NCI-H345 treated with DMSO at 0.1 percent for 48 hours (cell line): ENCODE results near the gene ZNF862.

Experiments
- DNase-seq: peaks from one replicate; lab custom pipeline; 2025; ENCODE audit not compliant: unreplicated experiment; lab: John Stamatoyannopoulos, UW

The ZNF862 gene

DNA sequence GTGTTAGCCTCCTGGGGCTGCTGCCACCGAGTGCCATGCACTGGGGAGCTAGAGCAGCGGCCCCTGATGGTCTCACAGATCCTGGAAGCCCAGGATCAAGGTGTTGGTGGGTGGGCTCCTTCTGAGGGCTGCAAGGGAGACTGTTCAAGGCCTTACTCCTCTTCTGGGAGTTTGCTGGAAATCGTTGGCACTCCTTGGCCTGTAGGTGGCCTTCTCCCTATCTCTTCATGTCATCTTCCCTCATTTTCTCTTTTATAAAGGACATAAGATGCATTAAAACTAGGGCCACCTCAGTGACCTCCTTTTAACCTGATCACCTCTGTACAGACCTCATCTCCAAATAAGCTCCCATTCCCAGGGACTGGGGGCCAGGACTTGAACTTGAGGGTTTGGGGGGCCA lies 27.0 kb upstream of the ZNF862 start:
- DNase-seq, result no peak

DNA sequence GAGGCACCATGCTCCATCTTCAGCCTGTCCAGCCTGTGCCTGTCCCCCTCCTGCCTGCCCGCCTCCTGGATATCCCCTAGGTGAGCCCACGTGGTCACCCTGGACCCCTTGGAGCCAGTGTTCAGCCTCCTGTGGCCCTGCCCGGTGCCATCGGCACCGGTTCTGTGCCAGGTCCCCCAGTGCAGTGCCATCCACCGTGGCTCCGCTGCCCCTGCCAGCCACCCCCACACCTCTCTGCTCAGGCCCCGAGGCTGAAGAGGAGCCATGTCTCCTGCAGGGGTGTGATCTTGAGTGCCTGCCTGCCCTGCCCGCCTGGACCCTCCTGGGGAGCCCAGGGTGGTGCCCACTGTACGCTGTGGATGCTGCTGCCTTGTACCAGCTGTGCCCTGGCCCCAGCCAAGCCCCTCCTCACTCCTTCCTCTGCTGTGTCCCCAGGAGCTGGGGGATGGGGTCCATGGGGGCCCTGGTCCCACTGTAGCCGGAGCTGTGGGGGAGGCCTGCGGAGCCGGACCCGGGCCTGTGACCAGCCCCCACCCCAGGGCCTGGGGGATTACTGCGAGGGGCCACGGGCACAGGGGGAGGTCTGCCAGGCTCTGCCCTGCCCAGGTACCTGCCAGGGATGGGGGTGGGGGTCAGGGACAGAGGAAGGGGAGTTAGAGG lies 26.2 kb upstream of the ZNF862 start:
- no peak for DNase-seq

DNA sequence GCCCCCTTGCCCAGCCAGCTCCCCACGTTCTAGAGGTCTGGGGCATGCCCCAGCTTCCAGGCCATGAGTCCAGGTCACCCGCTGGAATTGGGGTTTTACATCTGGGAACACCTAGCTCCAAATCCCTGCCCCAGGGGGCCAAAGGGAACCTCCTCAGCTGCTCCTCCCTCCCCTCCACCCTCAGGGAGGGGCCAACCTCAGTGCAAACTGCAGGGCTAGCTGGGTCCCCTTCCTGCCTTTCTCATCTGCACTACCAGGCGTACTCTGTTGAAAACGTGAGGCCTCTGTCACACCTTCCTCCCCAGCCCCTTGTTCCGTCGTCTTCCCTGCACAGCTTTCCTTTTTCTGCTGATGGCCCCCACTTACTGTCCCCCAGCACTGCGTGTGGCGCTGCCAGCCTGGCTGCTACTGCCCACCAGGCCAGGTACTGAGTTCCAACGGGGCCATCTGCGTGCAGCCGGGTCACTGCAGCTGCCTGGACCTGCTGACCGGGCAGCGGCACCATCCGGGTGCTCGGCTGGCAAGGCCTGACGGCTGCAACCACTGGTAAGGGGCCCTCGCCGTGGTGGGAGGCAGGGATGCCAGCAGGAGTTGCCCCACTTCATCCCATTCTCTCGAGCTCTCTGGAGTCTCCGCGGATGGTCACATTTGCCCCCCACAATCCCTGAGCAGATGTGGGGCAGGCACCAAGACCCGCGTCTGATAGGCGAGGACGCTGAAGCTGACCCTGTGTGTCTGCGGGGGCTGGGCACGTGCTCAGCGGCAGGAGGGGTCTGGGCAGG lies 24.7 kb upstream of the ZNF862 start:
- no peak for DNase-seq

DNA sequence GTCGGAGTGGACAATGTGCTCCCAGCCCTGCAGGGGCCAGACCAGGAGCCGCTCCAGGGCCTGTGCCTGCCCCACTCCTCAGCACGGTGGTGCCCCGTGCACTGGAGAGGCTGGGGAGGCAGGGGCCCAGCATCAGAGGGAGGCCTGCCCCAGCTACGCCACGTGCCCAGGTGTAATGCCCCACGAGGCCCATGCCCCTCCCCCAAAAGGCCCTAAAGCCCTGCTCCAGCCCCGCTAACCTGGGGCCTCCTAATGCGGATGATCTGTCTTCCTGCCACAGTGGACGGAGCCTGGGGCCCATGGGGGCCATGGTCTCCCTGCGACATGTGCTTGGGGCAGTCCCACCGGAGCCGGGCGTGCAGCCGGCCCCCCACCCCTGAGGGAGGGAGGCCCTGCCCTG lies 23.7 kb upstream of the ZNF862 start:
- no peak for DNase-seq

DNA sequence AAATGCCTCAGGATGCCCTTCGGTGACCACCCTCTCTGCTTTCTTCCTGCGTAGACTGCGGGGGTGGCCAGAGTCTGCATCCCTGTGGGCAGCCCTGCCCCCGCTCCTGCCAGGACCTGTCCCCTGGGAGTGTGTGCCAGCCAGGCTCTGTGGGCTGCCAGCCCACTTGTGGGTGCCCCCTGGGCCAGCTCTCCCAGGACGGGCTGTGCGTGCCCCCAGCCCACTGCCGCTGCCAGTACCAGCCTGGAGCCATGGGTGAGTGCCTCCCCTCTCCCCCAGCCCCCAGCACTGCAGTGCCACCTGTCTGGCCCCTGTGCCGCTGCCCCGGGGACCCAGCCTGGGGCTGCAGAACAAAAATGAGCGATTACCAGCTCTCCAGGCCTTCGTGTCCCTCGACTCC lies 23.1 kb upstream of the ZNF862 start:
- DNase-seq, result no peak

DNA sequence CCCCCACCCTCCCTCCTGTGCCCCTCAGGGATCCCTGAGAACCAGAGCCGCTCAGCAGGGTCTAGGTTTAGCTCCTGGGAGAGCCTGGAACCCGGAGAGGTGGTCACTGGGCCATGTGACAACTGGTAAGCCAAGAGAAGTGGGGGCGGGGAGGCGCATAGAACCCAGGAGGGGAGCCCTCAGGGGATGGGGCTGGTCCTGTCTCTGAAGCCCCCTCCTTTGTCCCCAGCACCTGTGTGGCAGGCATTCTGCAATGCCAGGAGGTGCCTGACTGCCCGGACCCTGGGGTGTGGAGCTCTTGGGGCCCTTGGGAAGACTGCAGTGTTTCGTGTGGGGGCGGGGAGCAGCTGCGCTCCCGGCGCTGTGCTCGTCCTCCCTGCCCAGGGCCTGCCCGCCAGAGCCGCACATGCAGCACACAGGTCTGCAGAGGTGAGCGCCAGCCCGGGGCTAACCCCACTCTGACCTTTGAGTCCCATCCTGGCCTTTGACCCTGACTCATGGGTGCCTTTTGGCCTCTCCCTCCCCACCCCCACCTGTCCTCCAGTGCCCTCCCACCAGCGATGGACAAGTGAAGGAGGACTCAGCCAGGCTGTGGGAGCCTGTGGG lies 22.4 kb upstream of the ZNF862 start:
- DNase-seq, result no peak

DNA sequence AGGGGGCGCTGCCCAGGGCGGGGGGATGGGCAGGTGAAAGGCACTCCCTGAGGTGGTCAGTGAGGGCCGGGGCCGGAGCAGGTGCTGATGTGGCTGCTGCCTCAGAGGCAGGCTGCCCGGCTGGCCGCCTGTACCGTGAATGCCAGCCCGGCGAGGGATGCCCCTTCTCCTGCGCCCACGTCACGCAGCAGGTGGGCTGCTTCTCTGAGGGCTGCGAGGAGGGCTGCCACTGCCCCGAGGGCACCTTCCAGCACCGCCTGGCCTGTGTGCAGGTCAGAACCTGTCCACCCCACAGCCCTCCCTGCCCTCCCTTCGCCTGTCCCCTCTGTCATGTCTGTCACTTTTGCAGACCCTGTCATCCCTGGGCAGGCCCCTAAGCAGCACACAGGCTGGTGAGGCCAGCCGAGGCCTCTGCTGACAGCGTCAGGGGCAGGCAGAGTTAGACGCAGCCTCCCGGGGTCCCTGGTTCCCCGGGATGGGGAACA lies 21.9 kb upstream of the ZNF862 start:
- DNase-seq, result no peak

DNA sequence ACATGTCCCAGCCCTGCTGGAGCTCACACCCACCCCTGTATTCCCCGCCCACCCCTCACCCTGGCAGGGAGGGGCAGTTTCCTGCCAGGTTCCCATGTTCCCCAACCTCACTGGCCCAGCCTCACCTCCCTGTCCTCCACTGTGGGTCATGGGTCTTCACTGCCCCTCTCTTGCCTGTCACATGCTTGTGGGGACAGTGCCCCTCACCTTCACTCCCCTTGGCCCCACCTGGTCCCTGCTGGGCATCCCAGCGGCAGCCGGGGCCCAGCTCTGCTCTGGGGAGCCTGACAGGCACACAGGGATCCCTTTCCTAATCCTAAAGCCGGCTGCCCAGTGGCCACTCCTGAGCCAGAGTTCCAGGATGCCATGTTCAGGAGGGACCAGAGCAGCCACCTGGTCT lies 21.4 kb upstream of the ZNF862 start:
- DNase-seq, result no peak

DNA sequence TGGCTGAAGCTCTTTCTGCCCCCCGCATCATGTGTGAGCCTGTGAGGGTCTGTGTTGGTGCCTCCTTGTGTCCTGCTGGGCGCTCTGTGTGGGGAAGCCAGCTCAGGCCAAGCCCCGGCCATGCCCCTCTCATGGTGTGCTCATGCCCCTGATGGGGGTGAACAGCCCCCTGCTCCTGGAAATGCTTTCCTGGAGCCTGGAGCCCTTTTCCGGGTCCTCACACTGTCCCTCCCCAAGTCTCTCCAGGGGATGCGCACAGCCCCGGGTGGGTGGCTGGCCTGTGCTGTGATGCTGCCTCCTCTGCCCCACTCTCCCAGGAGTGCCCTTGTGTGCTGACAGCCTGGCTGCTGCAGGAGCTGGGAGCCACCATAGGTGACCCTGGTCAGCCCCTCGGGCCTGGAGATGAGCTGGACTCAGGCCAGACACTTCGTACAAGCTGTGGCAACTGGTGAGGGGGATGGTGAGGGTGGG lies 20.8 kb upstream of the ZNF862 start:
- no peak for DNase-seq

DNA sequence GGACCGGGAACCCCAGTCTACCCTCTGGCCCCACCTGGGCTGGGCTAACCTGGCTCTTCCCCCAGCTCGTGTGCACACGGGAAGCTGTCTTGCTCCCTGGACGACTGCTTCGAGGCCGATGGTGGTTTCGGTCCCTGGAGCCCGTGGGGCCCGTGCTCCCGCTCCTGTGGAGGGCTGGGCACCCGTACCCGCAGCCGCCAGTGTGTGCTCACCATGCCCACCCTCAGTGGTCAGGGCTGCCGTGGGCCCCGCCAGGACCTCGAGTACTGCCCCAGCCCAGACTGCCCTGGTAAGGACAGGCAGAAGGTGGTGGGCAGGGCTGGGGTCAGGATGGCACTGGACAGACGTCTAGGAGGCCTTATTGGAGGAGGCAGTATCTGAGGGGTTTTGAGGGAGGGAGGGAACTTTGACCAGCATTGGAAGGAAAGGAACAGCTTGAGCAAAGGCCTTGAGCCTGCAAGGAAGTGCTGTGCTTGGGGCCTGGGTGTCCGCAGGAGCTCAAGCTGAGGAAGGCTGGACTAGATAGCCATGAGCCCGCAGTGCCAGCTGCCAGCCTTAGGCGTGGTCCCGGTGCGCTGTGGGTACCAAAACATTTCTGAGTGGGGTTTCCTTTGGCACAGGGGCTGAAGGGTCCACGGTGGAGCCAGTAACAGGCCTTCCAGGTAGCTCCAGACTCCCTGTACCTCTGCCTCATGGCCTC lies 20.2 kb upstream of the ZNF862 start:
- DNase-seq, result no peak

DNA sequence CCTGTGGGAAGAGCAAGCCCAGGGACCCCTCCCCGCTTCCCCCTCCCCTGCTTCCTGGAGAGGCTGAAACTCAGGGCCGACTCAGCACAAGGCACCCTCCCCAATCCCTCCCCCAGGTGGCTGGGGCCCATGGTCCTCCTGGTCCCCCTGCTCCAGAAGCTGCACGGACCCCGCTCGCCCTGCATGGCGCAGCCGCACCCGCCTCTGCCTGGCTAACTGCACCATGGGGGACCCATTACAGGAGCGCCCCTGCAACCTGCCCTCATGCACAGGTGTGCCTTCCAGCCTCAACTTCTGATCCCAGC lies 19.7 kb upstream of the ZNF862 start:
- no peak for DNase-seq

DNA sequence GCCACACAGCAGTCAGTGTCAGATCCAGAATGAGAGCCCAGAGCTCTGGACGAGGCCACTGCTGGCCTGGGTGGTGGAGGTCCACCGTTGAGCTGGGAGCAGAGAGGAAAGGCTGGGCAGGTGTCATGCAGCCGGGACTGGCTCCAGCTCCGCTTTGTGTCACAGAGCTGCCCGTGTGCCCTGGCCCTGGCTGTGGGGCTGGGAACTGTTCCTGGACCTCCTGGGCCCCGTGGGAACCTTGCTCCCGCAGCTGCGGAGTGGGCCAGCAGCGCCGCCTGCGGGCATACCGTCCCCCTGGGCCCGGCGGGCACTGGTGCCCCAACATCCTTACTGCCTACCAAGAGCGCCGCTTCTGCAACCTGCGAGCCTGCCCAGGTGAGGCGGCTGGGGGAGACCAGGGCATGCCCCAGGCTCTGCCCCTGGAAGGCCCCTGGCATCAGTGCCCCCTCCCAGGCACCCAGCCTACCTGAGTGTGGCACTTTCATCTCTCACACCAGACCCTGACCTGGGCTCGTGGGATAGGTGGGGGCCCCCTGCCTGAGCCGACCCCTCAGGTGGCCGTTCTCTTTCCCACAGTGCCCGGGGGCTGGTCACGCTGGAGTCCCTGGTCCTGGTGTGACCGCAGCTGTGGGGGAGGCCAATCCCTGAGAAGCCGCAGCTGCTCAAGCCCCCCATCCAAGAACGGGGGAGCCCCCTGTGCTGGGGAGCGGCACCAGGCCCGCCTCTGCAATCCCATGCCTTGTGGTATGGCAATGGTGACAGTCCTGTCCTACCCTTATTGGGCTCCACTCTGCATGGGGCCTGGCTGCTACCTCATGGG lies 18.8 kb upstream of the ZNF862 start:
- no peak for DNase-seq

DNA sequence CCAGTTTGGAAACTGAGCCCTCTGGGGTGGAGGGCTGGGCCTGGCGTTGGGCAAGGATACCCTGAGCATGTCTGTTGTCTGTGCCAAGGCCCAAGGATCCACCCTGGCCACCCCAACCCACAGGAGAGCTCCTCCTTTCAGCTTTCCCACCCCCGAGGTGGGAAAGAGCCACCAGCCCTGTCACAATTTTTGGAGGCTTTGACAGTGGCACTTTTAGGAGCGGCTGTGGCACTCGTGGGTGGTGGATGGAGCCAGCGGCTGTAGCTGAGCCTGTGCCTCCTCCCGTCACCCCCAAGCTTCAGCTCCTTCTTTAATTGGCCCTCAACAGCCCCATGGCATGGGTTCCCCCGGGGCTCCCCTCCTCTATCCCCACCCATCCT lies 18.2 kb upstream of the ZNF862 start:
- no peak for DNase-seq

DNA sequence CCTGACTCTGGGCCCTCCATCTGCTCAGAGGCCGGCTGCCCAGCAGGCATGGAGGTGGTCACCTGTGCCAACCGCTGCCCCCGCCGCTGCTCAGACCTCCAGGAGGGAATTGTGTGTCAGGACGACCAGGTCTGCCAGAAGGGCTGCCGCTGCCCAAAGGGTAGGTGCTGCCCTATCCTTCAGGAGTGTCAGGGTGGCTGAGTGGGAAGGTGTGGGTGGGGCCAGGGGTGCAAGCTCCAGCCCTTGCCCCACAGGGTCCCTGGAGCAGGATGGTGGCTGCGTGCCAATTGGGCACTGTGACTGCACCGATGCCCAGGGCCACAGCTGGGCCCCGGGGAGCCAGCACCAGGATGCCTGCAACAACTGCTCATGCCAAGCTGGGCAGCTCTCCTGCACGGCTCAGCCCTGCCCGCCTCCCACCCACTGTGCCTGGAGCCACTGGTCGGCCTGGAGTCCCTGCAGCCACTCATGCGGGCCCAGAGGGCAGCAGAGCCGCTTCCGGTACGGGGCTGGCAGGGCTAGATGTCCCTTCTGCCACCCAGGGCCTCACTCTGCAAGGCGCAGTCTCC lies 17.5 kb upstream of the ZNF862 start:
- no peak for DNase-seq

DNA sequence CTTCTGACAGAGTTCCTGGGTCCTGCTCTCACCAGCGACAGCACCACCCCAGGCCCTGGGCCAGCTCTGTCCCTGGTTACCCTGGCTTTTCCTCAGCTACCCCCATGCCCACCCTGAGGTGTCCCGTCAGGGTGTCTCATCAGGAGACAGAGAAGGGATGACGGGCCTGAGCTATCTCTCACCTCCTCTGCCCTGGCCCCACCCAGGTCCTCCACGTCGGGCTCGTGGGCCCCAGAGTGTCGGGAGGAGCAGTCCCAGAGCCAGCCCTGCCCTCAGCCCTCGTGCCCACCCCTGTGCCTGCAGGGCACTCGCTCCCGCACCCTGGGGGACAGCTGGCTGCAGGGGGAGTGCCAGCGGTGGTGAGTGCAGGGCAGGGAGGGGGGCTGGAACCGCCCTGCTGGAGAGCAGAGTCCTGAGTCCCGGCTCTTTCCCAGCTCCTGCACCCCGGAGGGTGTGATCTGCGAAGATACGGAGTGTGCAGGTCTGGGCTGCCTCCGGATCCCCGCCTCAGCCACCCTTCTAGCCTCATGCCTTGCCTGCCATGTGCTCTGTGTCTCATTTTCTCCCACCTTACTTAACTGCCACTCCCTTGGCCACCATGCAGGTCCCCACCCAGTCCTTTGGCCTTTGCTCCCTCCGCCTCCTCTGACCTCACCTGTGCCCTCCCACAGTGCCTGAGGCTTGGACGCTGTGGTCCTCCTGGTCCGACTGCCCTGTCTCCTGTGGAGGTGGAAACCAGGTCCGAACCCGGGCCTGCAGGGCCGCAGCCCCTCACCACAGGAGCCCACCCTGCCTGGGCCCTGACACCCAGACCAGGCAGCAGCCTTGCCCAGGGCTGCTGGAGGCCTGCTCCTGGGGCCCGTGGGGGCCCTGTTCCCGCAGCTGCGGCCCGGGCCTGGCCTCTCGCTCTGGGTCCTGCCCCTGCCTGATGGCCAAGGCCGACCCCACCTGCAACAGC lies 16.7 kb upstream of the ZNF862 start:
- DNase-seq, result no peak

DNA sequence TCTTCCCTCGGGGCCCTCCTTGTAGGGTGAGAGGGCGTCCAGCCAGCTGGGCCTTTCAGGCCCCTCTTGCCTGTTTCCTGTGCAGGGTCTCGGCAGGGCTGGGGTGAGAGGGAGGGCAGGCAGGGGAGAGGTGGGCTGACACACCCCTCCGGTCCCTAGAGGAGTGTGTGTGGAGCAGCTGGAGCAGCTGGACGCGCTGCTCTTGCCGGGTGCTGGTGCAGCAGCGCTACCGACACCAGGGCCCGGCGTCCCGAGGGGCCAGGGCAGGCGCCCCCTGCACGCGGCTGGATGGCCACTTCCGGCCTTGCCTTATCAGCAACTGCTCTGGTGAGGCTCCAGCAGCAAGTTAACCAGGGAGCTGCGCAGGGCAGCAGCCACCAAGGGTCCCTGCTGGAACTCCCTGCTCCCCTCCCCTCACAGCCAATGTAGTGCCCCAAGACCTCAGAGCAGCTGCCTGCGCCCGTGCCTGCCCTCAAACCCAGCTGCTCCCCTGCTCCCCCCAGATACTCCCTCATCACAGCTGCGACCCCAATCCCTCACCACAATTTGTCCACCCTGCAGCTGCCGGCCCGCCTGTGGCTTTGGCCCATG lies 15.7 kb upstream of the ZNF862 start:
- DNase-seq, result no peak

DNA sequence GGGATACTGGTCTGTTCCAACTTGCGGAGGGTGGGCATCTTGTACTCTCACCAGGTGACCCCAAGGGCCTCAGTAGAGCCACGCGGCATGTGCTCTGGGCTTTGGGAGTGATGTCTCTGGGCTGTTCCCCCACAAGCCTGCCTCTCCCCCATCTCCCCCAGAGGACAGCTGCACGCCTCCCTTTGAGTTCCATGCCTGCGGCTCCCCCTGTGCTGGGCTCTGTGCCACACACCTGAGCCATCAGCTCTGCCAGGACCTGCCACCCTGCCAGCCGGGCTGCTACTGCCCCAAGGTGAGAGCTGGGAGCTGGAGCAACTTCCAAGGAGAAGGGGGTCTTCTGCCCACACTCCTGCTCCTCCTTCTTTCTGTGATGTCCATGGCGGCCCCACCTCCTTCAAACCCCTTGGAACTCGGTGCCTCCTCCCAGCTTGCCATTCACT lies 15.0 kb upstream of the ZNF862 start:
- DNase-seq, result no peak

DNA sequence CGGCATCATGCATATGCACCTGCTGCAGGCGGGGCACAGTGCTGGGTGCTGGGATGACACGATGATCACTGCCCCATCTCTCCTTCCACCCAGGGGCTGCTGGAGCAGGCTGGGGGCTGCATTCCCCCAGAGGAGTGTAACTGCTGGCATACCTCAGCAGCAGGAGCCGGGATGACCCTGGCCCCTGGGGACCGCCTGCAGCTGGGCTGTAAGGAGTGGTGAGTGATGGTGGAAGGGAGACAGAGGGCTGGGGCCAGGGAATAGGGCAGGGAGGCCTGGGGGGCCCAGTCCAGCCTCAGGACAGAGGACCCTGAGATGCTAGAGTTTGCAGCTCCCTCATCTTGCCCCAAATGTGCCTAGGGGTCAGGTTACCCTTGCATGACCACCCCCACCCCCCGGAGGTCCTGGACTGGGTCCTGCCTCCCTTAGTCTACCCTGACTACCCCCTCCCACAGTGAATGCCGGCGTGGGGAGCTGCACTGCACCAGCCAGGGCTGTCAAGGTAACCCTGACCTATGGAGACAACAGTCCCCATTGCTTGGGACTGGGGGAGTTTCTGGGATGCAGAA lies 14.5 kb upstream of the ZNF862 start:
- DNase-seq, result no peak

DNA sequence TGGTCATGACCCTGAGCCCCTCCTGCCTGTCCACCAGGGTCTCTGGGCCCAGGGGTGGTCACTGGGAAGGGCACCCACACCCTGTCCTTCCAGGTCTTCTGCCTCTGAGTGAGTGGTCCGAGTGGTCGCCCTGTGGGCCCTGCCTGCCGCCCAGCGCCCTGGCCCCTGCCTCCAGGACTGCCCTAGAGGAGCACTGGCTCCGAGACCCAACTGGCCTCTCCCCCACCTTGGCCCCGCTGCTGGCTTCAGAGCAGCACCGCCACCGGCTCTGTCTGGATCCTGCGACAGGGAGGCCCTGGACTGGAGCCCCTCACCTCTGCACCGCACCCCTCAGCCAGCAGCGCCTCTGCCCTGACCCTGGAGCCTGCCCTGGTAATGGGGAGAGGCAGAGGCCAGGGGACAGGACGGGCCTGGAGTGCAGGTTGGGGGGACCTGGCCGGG lies 13.9 kb upstream of the ZNF862 start:
- no peak for DNase-seq
